Psoas muscle (tissue), 8 donors: ENCODE data around the gene SRPK3. TPM values are rescaled to one million over a fixed set of nuclear protein-coding genes. Genes with fewer than 3 reads are reported as not detected.

Source experiments
- ATAC-seq, 4 donors: fragments of 200-7000 bp; cut with Tn5 transposase; one replicate each; pipeline ENCODE4 v1.9.1; 2020; ENCODE audit warnings: moderate library complexity in 3 of 4, mild to moderate bottlenecking in 2 of 4
- DNase-seq, 2 donors: peaks; one replicate each; pipeline ENCODE4 v3.0.0-alpha.2; 2020
- H3K27ac ChIP-seq: fragments of 200-600 bp; one replicate; pipeline ENCODE4 v1.8.0; 2022
- H3K27me3 ChIP-seq, 3 donors: fragments of 200-600 bp in 1 of 3; one replicate each; pipeline versions ENCODE4 v1.6.1 to v1.8.0; 2013 to 2022; ENCODE audit warnings: low read length in 2 of 3, mild to moderate bottlenecking in 2 of 3, moderate library complexity in 1 of 3; ENCODE audit not compliant: insufficient read depth in 3 of 3
- H3K36me3 ChIP-seq, 2 donors: fragments of 200-600 bp in 1 of 2; one replicate each; pipeline versions ENCODE4 v1.6.1 to v1.8.0; 2013 to 2022; ENCODE audit warnings: low read depth in 1 of 2, mild to moderate bottlenecking in 1 of 2, moderate library complexity in 1 of 2; ENCODE audit not compliant: insufficient read depth in 1 of 2
- H3K4me1 ChIP-seq: fragments of 200-600 bp; one replicate; pipeline ENCODE4 v1.8.0; 2022
- H3K4me3 ChIP-seq: fragments of 200-600 bp; one replicate; pipeline ENCODE4 v1.8.0; 2022; ENCODE audit warnings: mild to moderate bottlenecking
- H3K9me3 ChIP-seq: fragments of 200-600 bp; one replicate; pipeline ENCODE4 v1.8.0; 2022
- WGBS, 3 donors: extraction: QIAGEN DNeasy Blood & Tissue Kit; methylation state at CpG; one replicate each; pipeline versions ENCODE4 v1.1.6 to v1.1.7; 2013; 5-methylcytosine and 5-hydroxymethylcytosine counted together
- intact Hi-C, 2 donors: fragments of 100-400 bp; cut with DNase I; formaldehyde crosslinking; loops; one replicate each; pipeline versions ENCODE4 v1.11.0 to v1.14.2; 2022
- polyA plus RNA-seq, 3 donors: library from polyadenylated mRNA; stranded (reverse); fragments of 200-250 nt; gene quantifications; one replicate each; pipeline ENCODE4 v1.2.3, GENCODE V29; 2013
- total RNA-seq, 4 donors: library from RNA; stranded (reverse); fragmentation: NEBNext Ultra II Directional in 2 of 4; extraction: Animal tissue kit (Norgen Biotek cat#: 25700) in 2 of 4; gene quantifications; one replicate each; pipeline versions ENCODE4 v1.2.1 to v1.2.4, GENCODE V29; 2021 to 2023
- TF ChIP-seq, protein P1 (sequence below): fragments of 200-600 bp; IDR thresholded peaks from one replicate; pipeline ENCODE4 v1.8.0; 2022; ENCODE audit warnings: antibody characterized with exemption
- donor health status: healthy with polysubstance abuse.
- donor health status: DM: no; HTN: no; CAD: no; lungs with moderate emphysema.
- donor health status: Bipolar disorder and iron deficiency.
- donor health status: healthy.
- donor health status: DM: yes; HTN: yes; CAD: no.
- donor health status: DM: no; HTN: no; CAD: no.
- donor health status: DM: no; HTN: no; CAD: no.
- donor health status: DM: yes; HTN: yes; CAD: no.

SRPK3 gene
- total and polyA plus RNA-seq, 7 donors, result 14.5 to 140 (median 43.7) TPM

DNA sequence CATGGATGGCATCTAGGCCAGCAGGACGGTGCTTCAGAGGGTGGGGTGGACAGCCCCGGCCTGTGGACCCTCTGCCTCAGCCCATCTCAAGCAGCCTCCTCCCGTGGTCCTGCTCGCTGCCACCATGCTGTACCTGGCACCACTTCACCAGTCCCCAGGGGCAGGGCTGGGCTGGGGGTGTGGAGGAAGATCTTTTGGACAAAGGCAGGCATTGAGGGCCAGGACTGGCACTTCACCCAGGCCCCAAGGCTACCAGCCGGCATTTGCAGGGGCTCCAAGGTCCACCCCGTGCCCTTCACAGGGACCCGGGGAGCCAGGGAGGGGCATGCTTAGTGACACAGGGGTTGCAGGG lies 16.1 kb upstream of the SRPK3 start:
- H3K4me1 ChIP-seq, result no peaks in the 10 kb centered on the region
- no peak overlapping the region for H3K27ac ChIP-seq
- no peak overlapping the region for H3K4me3 ChIP-seq
- H3K36me3 ChIP-seq, result no peaks in the 10 kb centered on the region
- ATAC-seq, result no peak
- H3K9me3 ChIP-seq, result no peaks in the 10 kb centered on the region
- TF ChIP-seq, protein P1, sequence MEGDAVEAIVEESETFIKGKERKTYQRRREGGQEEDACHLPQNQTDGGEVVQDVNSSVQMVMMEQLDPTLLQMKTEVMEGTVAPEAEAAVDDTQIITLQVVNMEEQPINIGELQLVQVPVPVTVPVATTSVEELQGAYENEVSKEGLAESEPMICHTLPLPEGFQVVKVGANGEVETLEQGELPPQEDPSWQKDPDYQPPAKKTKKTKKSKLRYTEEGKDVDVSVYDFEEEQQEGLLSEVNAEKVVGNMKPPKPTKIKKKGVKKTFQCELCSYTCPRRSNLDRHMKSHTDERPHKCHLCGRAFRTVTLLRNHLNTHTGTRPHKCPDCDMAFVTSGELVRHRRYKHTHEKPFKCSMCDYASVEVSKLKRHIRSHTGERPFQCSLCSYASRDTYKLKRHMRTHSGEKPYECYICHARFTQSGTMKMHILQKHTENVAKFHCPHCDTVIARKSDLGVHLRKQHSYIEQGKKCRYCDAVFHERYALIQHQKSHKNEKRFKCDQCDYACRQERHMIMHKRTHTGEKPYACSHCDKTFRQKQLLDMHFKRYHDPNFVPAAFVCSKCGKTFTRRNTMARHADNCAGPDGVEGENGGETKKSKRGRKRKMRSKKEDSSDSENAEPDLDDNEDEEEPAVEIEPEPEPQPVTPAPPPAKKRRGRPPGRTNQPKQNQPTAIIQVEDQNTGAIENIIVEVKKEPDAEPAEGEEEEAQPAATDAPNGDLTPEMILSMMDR, result no peak
- intact Hi-C loops, result loop anchor here (1.0 to 5.0 kb wide), 2 partner anchors 188 to 189 kb away; no protein-coding TSS in a partner anchor
- H3K27me3 ChIP-seq, result no peaks in the 10 kb centered on the region
- WGBS, 3 donors, result 57 to 84% (median 74%) methylated on average over 4 to 7 of the region's 7 CpGs
- DNase-seq, result no peak

DNA sequence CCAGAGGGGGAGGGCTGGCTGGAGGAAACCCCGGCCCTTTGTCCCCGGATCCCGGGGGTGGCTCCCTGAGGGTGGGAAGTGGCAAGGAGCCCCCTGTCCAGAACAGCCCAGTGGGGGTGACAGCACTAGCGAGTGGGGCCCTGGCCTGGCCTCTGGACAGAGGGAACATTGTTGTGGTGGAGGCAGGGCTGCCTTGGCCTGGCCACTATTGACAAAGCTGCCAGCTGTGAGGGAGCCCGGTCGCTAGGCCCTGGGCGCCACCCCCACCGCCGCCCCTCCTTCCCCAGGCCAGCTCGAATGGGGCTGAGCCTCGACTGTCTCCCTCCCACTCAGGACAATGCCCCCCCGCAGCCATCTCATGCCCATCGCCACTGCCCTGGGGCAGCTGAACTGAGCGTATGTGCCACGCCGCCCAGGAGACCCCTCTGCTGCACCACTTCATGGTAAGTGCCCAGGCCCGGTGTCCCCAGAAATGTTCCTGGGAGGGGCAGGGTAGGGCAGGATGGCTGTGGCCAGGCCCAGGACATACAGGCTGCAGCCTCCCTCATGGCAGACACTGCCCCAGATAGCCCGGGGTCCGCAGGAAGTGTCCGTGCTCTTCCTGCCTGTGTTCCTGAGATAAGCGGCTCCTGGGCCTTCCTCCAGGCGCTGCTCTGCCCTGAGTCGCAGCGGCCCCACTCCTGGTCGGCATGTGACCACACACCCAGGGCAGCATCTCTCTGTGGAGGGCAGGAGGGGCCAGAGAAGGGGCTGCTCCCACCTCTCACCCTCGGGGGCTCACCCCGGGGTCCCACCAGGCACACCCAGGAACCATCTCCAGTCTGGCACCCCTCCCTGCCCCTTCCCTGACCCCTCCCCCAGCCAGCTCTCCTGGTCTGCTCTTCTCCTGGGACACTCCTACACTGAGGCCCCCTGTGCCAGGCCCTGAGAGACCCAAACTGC lies 15.4 kb upstream of the SRPK3 start:
- Histone ChIP-seq H3K4me1 (no peaks in the 10 kb centered on the region), H3K27me3 (no peaks in the 10 kb centered on the region), H3K4me3 (no peak overlapping the region), H3K36me3 (no peaks in the 10 kb centered on the region), H3K9me3 (no peaks in the 10 kb centered on the region), H3K27ac (no peak overlapping the region)
- WGBS, 3 donors, result 56 to 69% (median 67%) methylated on average over 9 to 27 of the region's 27 CpGs
- TF ChIP-seq, protein P1, result no peak
- peak; percentile 18 to 53 for DNase-seq
- intact Hi-C loops, result no loop called here
- no peak for ATAC-seq

DNA sequence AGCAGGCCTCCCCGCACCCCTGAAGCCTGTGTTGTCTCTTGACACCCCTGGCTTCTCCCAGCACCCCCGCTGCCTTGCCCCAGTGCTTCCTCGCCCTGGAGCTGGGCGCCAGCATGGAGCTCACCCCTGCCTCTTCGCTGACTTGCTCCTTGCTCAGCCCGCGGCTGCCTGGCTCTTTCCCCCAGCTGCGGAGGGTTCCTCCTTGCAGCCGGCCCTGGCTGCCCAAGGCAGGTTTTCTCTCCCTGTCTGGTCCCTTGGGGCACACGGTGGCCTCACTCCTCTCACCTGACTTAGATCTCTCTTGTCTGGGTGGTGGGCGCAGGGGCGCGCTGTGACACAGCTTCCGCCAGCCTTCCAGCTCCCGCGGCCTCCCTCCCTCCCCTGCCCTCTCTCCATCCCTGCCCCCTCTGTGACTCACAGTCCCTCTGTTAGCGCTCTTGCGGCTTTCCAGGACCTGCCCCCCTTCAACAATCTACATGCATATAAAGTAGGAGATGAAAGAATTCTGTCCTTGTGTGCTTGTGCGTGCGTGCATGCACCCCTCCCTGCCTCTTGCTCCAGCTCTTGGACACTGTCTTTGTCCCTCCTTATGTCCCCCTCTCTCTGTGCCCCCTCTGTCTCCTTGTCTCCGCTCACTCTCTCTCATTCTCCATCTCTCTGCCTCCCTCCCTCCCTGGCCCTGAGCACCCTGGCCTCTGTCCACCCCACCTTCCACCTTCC lies 14.6 kb upstream of the SRPK3 start:
- intact Hi-C loops, result no loop called here
- DNase-seq (peak; percentile 16 to 49), ATAC-seq (no peak)
- TF ChIP-seq, protein P1, result no peak
- H3K27me3 ChIP-seq, result no peaks in the 10 kb centered on the region
- no peak overlapping the region for H3K27ac ChIP-seq
- H3K9me3 ChIP-seq, result no peaks in the 10 kb centered on the region
- H3K4me1 ChIP-seq, result no peaks in the 10 kb centered on the region
- H3K36me3 ChIP-seq, result no peaks in the 10 kb centered on the region
- no peak overlapping the region for H3K4me3 ChIP-seq
- 79 to 84% (median 82%) methylated on average over 17 to 21 of the region's 21 CpGs for WGBS, 3 donors

DNA sequence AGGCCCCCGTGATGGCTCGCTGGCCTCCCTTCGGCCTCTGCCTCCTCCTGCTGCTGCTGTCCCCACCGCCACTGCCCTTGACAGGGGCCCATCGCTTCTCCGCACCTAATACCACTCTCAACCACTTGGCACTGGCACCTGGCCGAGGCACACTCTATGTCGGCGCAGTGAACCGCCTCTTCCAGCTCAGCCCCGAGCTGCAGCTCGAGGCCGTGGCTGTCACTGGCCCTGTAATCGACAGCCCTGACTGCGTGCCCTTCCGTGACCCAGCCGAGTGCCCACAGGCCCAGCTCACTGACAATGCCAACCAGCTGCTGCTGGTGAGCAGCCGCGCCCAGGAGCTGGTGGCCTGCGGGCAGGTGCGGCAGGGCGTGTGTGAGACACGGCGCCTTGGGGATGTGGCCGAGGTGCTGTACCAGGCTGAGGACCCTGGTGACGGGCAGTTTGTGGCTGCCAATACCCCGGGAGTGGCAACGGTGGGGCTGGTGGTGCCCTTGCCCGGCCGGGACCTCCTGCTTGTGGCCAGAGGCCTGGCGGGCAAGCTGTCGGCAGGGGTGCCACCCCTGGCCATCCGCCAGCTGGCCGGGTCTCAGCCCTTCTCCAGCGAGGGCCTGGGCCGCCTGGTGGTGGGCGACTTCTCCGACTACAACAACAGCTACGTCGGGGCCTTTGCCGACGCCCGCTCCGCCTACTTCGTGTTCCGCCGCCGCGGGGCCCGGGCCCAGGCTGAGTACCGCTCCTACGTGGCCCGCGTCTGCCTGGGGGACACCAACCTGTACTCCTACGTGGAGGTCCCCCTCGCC lies 13.8 kb upstream of the SRPK3 start:
- intact Hi-C loops, result no loop called here
- Histone ChIP-seq H3K36me3 (no peaks in the 10 kb centered on the region), H3K4me3 (no peak overlapping the region), H3K27me3 (no peaks in the 10 kb centered on the region), H3K4me1 (no peaks in the 10 kb centered on the region), H3K27ac (peak overlapping the region; percentile 27), H3K9me3 (no peaks in the 10 kb centered on the region)
- TF ChIP-seq, protein P1, result no peak
- peak; percentile 30 to 63 for DNase-seq
- ATAC-seq, result peak; percentile 28 to 62 (median 56)
- 50 to 68% (median 56%) methylated on average over 28 to 56 of the region's 56 CpGs for WGBS, 3 donors
